Osteoblast (primary cell): ENCODE measurements around the gene ATE1. TPM values are rescaled to one million over a fixed set of nuclear protein-coding genes. Genes with fewer than 3 reads are reported as not detected.

ENCODE experiments used
- DNase-seq: peaks from one replicate; pipeline ENCODE4 v3.0.0; 2011; ENCODE audit warnings: low spot score, mixed read lengths; ENCODE audit not compliant: insufficient read length; ENCODE audit errors: missing footprints
- H2AFZ ChIP-seq: 2 replicates; pipeline ENCODE4 v1.6.0; 2011; ENCODE audit warnings: mild to moderate bottlenecking, low read length
- H3K27ac ChIP-seq: 2 replicates; pipeline ENCODE4 v1.5.1; 2011; ENCODE audit warnings: mild to moderate bottlenecking, low read depth, low read length, moderate library complexity
- H3K27me3 ChIP-seq: 2 replicates; pipeline ENCODE4 v1.6.0; 2012; ENCODE audit warnings: mild to moderate bottlenecking, control low read depth, inconsistent platforms, low read length, moderate library complexity; ENCODE audit not compliant: insufficient read depth
- H3K36me3 ChIP-seq: 2 replicates; pipeline ENCODE4 v1.5.1; 2011; ENCODE audit warnings: mild to moderate bottlenecking, low read length, control low read depth, moderate library complexity; ENCODE audit not compliant: insufficient read depth
- H3K4me1 ChIP-seq: 2 replicates; pipeline ENCODE4 v1.5.1; 2011; ENCODE audit warnings: mild to moderate bottlenecking, low read length, control low read depth, moderate library complexity; ENCODE audit not compliant: insufficient read depth
- H3K4me2 ChIP-seq: 2 replicates; pipeline ENCODE4 v1.6.0; 2011; ENCODE audit warnings: mild to moderate bottlenecking, low read length; ENCODE audit not compliant: insufficient read depth
- H3K4me3 ChIP-seq: fragments of 200-600 bp; sonication (generic); 3 replicates; pipeline ENCODE4 v1.5.1; 2012; ENCODE audit warnings: mild to moderate bottlenecking, low read length, inconsistent platforms; ENCODE audit not compliant: insufficient read depth
- H3K79me2 ChIP-seq: 2 replicates; pipeline ENCODE4 v1.6.0; 2012; ENCODE audit warnings: mild to moderate bottlenecking, low read length, control low read depth, inconsistent platforms; ENCODE audit not compliant: insufficient read depth
- H3K9me3 ChIP-seq: 2 replicates; pipeline ENCODE4 v1.5.1; 2011; ENCODE audit warnings: low read depth, low read length, control low read depth
- H4K20me1 ChIP-seq: 2 replicates; pipeline ENCODE4 v1.6.0; 2012; ENCODE audit warnings: mild to moderate bottlenecking, low read length, control low read depth; ENCODE audit not compliant: insufficient read depth
- total RNA-seq: library from RNA; depleted of rRNA; stranded (reverse); fragments of >200 nt; gene quantifications from 2 replicates; pipeline ENCODE4 v1.2.3, GENCODE V29; 2012
- TF ChIP-seq, protein P1 (sequence below): IDR thresholded peaks from 2 replicates; pipeline ENCODE4 v1.5.1; 2011; ENCODE audit warnings: mild to moderate bottlenecking, low read depth, low read length, moderate library complexity; ENCODE audit errors: extremely low read depth

The ATE1 gene
- total RNA-seq, 1 donor, result 21.0 TPM

DNA sequence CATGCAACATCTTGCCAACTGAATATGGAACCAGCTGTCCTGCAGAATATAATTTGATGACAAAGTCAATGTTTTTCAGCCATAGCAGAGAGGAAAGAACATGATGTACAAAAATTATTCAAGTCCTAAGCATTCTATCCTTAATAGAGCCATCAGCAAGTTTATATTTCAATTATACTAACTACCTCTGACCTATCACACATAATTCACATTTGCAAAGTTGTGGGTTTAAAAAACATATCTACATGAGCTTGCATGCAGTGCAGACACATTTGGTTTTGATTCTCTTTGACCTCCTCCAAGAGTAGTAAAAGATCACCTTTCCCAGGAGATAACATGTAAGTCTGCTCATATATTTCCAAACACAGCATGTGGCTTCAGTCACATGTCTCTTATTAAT, 203.5 kb downstream of the ATE1 start:
- no peaks in the 10 kb centered on the region for H4K20me1 ChIP-seq
- TF ChIP-seq, protein P1, sequence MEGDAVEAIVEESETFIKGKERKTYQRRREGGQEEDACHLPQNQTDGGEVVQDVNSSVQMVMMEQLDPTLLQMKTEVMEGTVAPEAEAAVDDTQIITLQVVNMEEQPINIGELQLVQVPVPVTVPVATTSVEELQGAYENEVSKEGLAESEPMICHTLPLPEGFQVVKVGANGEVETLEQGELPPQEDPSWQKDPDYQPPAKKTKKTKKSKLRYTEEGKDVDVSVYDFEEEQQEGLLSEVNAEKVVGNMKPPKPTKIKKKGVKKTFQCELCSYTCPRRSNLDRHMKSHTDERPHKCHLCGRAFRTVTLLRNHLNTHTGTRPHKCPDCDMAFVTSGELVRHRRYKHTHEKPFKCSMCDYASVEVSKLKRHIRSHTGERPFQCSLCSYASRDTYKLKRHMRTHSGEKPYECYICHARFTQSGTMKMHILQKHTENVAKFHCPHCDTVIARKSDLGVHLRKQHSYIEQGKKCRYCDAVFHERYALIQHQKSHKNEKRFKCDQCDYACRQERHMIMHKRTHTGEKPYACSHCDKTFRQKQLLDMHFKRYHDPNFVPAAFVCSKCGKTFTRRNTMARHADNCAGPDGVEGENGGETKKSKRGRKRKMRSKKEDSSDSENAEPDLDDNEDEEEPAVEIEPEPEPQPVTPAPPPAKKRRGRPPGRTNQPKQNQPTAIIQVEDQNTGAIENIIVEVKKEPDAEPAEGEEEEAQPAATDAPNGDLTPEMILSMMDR, result no peak
- DNase-seq, result no peak

DNA sequence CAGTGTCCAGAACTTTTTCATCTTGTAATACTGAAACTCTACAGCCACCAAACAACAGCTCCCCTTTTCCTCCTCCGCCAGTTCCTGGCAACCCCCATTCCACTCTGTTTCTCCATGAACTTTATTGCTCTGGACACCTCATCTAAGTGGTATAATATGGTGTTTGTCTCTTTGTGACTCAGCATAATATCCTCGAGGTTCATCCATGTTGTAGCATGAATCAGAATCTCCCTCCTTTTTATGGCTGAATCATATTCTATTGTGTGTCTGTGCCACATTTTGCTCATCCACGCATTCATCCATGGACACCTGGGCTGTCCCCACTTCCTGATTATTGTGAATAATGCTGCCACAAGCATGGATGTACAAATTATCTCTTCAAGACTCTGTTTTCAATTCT, 205.2 kb downstream of the ATE1 start:
- Histone ChIP-seq H3K36me3 (no peaks in the 10 kb centered on the region), H3K4me3 (no peak overlapping the region), H4K20me1 (no peaks in the 10 kb centered on the region), H3K79me2 (no peaks in the 10 kb centered on the region), H2AFZ (peak overlapping the region; percentile 39), H3K27me3 (no peaks in the 10 kb centered on the region), H3K9me3 (no peaks in the 10 kb centered on the region), H3K4me1 (no peaks in the 10 kb centered on the region), H3K4me2 (peak overlapping the region; percentile 32), H3K27ac (no peak overlapping the region)
- no peak for DNase-seq
- TF ChIP-seq, protein P1, result no peak

More for the DNA sequence above, 203.5 kb downstream of the ATE1 start:
- no peak overlapping the region for H3K27ac ChIP-seq
- H3K4me3 ChIP-seq, result no peak overlapping the region
- H3K4me1 ChIP-seq, result no peaks in the 10 kb centered on the region
- no peaks in the 10 kb centered on the region for H3K9me3 ChIP-seq
- H3K4me2 ChIP-seq, result no peak overlapping the region
- no peak overlapping the region for H2AFZ ChIP-seq
- no peaks in the 10 kb centered on the region for H3K79me2 ChIP-seq
- H3K27me3 ChIP-seq, result peaks cover 3% of the 10 kb centered on the region
- H3K36me3 ChIP-seq, result no peaks in the 10 kb centered on the region

DNA sequence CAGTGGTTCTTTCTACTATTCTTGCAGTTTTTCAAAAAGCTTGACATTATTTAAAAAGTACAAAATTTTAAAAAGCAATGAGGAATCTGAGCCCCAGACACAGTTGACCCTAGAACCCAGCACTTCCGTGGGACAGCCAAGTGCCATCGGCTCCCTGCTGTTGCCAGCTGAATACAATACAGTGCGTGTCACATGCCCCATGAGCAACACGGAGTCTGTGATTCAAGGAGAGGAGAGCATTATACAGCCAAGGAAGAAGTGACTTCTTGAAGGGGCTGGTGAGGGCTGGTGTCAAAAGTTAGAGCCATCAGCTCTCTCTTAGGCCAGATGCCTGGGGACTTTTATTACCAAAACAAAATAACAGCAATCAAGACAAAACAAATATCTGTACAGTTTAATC, 206.6 kb downstream of the ATE1 start:
- TF ChIP-seq, protein P1, result no peak
- H3K27me3 ChIP-seq, result no peaks in the 10 kb centered on the region
- H3K4me3 ChIP-seq, result no peak overlapping the region
- H2AFZ ChIP-seq, result no peak overlapping the region
- no peaks in the 10 kb centered on the region for H3K4me1 ChIP-seq
- no peak overlapping the region for H3K27ac ChIP-seq
- H3K79me2 ChIP-seq, result no peaks in the 10 kb centered on the region
- H3K36me3 ChIP-seq, result no peaks in the 10 kb centered on the region
- H3K9me3 ChIP-seq, result no peaks in the 10 kb centered on the region
- no peaks in the 10 kb centered on the region for H4K20me1 ChIP-seq
- no peak for DNase-seq
- H3K4me2 ChIP-seq, result no peak overlapping the region

DNA sequence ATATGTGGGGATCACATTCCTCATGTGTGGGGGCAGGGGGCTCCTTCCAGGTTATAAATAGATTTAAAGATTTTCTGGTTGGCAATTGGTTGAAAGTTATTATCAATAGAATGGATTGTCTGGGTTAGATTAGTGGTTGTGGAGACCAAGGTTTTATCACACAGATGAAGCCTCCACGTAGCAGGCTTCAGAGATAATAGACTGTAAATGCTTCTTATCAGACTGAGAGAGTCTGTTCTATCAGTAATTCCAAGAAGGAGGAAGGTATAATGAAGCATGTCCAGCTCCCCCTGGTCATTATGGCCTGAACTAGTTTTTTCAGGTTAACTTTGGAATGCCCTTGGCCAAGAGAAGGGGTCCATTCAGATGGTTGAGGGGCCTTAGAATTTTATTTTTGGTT, 211.9 kb downstream of the ATE1 start:
- Histone ChIP-seq H3K36me3 (no peaks in the 10 kb centered on the region), H3K9me3 (no peaks in the 10 kb centered on the region), H3K27me3 (no peaks in the 10 kb centered on the region), H2AFZ (no peak overlapping the region), H3K4me3 (no peak overlapping the region), H3K4me2 (no peak overlapping the region), H4K20me1 (no peaks in the 10 kb centered on the region), H3K79me2 (no peaks in the 10 kb centered on the region), H3K4me1 (no peaks in the 10 kb centered on the region), H3K27ac (no peak overlapping the region)
- no peak for DNase-seq
- TF ChIP-seq, protein P1, result no peak
